ENCODE measurements around the gene HOXB5.

HOXB5 gene

DNA sequence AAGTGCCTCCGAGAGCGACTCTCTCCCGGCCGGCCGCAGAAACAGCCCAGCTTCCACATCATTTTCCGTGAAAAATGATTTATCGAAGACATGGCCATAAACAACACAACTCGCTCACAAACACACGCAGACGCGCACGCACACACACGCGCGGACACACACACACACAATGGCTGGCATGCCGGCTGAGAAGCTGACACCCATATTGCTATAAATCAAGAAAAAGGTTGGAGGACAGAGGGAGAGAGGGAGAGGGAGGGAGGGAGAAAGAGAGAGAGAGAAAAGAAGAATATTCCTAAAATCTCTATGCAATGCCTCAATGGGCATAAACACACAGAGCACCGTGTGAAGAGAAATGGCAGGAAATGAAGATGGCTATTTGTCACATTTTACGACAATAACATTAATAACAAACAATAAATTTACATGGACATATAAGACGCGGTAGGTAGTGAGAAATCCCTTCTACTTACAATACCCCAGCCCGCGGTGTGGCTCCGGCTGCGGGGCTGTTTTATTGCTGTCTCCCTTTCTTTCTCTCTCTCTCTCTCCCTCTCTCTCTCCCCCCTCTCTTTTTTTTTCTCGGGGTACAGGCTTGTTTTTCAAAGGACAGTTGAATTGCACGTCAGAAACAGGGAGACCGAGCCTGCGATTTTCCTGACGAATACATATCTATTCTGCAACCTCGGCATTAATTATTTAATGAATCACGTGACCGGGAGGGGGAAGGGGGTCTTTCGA, 24.9 kb downstream of the HOXB5 start:
- Histone ChIP-seq H3K4me1 (peaks cover 0 to 27% (median 16%) of the 10 kb centered on the region in 4 donors), H3K4me3 (no peak overlapping the region), H3K27me3 (peaks cover 0 to 11% of the 10 kb centered on the region in 2 donors), H3K27ac (no peak overlapping the region), H3K9me3 (no peaks in the 10 kb centered on the region), H3K36me3 (no peaks in the 10 kb centered on the region)
- intact Hi-C loops (cut with DNase I; ENCODE audit: low total_unique reads) = no loop called here
- TF ChIP-seq, protein P1, sequence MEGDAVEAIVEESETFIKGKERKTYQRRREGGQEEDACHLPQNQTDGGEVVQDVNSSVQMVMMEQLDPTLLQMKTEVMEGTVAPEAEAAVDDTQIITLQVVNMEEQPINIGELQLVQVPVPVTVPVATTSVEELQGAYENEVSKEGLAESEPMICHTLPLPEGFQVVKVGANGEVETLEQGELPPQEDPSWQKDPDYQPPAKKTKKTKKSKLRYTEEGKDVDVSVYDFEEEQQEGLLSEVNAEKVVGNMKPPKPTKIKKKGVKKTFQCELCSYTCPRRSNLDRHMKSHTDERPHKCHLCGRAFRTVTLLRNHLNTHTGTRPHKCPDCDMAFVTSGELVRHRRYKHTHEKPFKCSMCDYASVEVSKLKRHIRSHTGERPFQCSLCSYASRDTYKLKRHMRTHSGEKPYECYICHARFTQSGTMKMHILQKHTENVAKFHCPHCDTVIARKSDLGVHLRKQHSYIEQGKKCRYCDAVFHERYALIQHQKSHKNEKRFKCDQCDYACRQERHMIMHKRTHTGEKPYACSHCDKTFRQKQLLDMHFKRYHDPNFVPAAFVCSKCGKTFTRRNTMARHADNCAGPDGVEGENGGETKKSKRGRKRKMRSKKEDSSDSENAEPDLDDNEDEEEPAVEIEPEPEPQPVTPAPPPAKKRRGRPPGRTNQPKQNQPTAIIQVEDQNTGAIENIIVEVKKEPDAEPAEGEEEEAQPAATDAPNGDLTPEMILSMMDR (IDR thresholded peaks at IDR 0.05) = no peak
- DNase-seq = no peak

DNA sequence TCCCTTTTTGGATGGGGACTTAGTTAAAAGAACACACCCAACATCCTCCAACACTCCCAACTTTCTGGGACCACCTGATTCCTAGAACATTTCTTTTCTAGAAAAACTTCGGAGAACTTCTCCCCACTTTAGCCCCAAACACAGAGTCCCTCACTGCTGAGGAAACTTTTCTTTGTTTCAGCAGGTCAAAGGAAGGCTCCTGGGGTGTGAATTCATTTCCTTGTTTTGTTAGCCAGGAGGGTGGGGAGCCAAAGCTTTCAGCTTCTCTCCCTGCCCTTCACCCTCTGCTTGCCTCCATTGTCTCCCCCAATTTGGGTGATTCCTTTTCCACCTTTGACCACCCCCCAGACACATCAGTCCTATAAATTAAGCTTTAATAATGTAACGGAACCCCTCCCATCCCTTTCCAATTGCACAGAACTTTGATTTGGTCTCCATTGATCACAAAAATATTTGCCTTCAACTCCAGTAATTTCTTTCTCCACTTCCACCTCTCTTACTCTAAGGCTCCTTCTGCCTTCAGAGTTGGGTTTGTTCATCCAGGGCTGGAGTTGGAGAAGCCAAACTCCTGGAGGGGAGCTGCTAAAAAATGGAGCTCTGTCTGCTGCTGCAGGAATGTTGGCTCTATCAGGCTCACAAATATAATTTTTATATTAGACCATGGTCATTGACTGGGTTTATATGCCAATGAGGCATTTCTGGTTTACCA, 25.8 kb downstream of the HOXB5 start:
- TF ChIP-seq, protein P1 (IDR thresholded peaks at IDR 0.05) = no peak
- intact Hi-C loops (cut with DNase I; ENCODE audit: low total_unique reads) = no loop called here
- H3K27me3 ChIP-seq = peaks cover 0 to 11% of the 10 kb centered on the region in 2 donors
- no peak for DNase-seq
- H3K4me1 ChIP-seq = peaks cover 0 to 31% (median 16%) of the 10 kb centered on the region in 4 donors
- no peak overlapping the region for H3K4me3 ChIP-seq
- no peaks in the 10 kb centered on the region for H3K36me3 ChIP-seq
- H3K9me3 ChIP-seq = no peaks in the 10 kb centered on the region
- H3K27ac ChIP-seq = no peak overlapping the region

DNA sequence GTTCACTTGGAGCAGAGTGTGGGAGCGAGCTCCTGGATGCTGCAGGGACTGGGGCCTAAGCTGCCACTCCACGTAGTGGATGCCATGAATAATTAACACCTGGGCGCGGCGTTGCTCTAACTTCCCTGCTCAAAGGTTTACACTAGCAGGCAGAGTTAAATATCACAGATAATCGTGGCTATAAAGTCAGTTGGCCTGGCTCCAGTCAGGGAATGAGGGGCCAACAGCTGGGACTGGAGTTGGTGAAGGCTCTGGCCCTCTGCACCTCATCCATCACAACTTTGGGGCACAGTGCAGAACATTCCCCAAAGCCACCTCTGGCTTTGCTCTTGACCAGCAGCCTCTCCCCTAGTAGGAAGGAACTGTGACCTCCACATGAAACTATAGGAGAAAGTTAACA, 26.4 kb downstream of the HOXB5 start:
- Histone ChIP-seq H3K27me3 (peaks cover 0 to 11% of the 10 kb centered on the region in 2 donors), H3K9me3 (no peaks in the 10 kb centered on the region), H3K4me3 (no peak overlapping the region), H3K36me3 (no peaks in the 10 kb centered on the region), H3K4me1 (peaks cover 0 to 31% (median 16%) of the 10 kb centered on the region in 4 donors), H3K27ac (no peak overlapping the region)
- TF ChIP-seq, protein P1 (IDR thresholded peaks at IDR 0.05) = no peak
- no peak for DNase-seq
- intact Hi-C loops (cut with DNase I; ENCODE audit: low total_unique reads) = no loop called here

DNA sequence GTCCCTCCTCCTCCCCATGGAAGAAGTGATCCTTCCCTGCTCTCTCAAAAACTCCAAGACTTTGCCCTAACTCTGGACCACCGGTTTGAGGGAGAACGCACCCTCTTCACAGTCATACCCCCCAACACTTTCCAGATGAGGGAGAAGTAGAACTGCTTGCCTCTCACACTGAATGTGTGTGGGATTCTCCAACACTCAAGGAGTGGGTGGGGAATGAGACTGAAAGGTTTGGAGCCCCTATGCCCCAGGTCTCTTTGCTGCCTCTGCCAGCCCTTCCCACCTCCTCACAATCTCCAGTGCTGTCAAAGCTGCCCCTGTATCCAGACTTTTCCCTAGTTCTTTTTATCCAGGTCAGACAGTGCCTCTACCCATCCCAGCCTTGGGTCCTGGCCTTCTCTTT, 26.9 kb downstream of the HOXB5 start:
- intact Hi-C loops (cut with DNase I; ENCODE audit: low total_unique reads) = no loop called here
- Histone ChIP-seq H3K27me3 (peaks cover 0 to 11% of the 10 kb centered on the region in 2 donors), H3K27ac (no peak overlapping the region)

DNA sequence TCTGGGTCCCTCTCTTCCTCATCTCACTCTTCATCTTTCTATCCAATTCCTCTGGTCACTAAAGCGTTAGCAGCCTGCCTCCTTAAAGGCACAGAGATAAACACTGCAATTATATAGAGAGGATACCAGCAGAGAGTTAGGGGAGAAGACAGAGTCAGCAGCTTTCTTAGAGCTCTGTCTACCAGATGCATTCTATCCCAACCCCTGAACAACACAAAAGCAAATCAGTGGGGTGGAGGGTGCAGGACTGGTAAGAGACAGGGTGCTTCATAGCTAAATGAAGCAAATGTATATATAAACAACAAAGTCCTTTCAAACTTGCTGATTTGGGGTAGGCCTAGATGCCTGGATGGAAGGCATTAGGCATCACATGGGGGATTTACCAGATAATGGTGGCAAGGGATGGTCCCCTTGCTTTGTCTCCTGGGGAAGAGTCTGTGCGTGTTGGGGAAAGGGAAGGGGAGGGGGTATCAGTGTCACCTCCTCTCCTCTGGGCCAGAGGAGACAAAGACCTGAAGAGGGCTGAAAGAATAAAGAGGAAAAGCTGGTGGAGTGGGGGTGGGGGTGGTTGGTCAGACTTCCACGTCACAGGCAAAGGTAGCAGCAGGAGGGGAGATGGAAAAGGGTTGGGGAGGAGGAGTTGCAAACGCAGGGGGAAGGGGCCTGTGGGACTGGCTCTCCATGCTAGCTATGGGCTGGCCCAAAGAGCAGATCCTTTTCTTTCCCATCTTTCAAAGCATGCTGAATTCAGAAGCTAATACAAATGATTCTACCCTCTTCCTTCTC, 27.5 kb downstream of the HOXB5 start:
- Histone ChIP-seq H3K4me1 (peaks cover 0 to 25% (median 16%) of the 10 kb centered on the region in 4 donors), H3K9me3 (no peaks in the 10 kb centered on the region), H3K27ac (no peak overlapping the region), H3K36me3 (no peaks in the 10 kb centered on the region), H3K4me3 (no peak overlapping the region), H3K27me3 (peaks cover 0 to 11% of the 10 kb centered on the region in 2 donors)
- TF ChIP-seq, protein P1 (IDR thresholded peaks at IDR 0.05) = no peak
- DNase-seq = no peak
- intact Hi-C loops (cut with DNase I; ENCODE audit: low total_unique reads) = no loop called here

More for the DNA sequence above, 26.9 kb downstream of the HOXB5 start:
- Histone ChIP-seq H3K4me3 (no peak overlapping the region), H3K4me1 (peaks cover 0 to 31% (median 16%) of the 10 kb centered on the region in 4 donors), H3K9me3 (no peaks in the 10 kb centered on the region), H3K36me3 (no peaks in the 10 kb centered on the region)
- TF ChIP-seq, protein P1 (IDR thresholded peaks at IDR 0.05) = no peak
- no peak for DNase-seq
